Spleen (tissue), 11 donors: ENCODE data around the gene TTC39B. TPM values are rescaled to one million over a fixed set of nuclear protein-coding genes. Genes with fewer than 3 reads are reported as not detected.

Experiments used
- DNase-seq: peaks from one replicate; pipeline ENCODE4 v3.0.0-alpha.2; 2020
- H3K27ac ChIP-seq, 8 donors: fragments of 200-600 bp; sonication (generic) in 7 of 8; 1 replicate in 4 of 8; 2 replicates in 4 of 8; pipeline versions ENCODE4 v1.5.0 to v1.8.0; 2016 to 2021; ENCODE audit warnings: inconsistent platforms in 4 of 8, mild to moderate bottlenecking in 4 of 8, moderate library complexity in 1 of 8
- H3K27me3 ChIP-seq, 7 donors: fragments of 200-600 bp; sonication (generic) in 6 of 7; replicated peaks in 1 of 7; 1 replicate in 4 of 7; 2 replicates in 3 of 7; pipeline versions ENCODE4 v1.5.0 to v1.8.0; 2016 to 2021; ENCODE audit warnings: inconsistent platforms in 3 of 7, mild to moderate bottlenecking in 1 of 7
- H3K36me3 ChIP-seq, 6 donors: fragments of 200-600 bp; sonication (generic) in 5 of 6; 1 replicate in 4 of 6; 2 replicates in 2 of 6; pipeline versions ENCODE4 v1.5.0 to v1.8.0; 2016 to 2021; ENCODE audit warnings: inconsistent platforms in 2 of 6
- H3K4me1 ChIP-seq, 6 donors: fragments of 200-600 bp; sonication (generic) in 5 of 6; 1 replicate in 3 of 6; 2 replicates in 3 of 6; pipeline versions ENCODE4 v1.5.0 to v1.8.0; 2016 to 2021; ENCODE audit warnings: inconsistent platforms in 3 of 6
- H3K4me3 ChIP-seq, 8 donors: fragments of 200-600 bp; sonication (generic) in 7 of 8; 1 replicate in 4 of 8; 2 replicates in 4 of 8; pipeline versions ENCODE4 v1.5.0 to v1.8.0; 2016 to 2021; ENCODE audit warnings: inconsistent platforms in 4 of 8, mild to moderate bottlenecking in 4 of 8, moderate library complexity in 2 of 8
- H3K9me3 ChIP-seq, 8 donors: fragments of 200-600 bp; sonication (generic) in 7 of 8; 1 replicate in 4 of 8; 2 replicates in 4 of 8; pipeline versions ENCODE4 v1.5.0 to v1.8.0; 2016 to 2021; ENCODE audit warnings: inconsistent platforms in 4 of 8
- POLR2A ChIP-seq, 3 donors: fragments of 450-650 bp; IDR thresholded peaks; one replicate each; pipeline ENCODE4 v1.5.1; 2017; ENCODE audit warnings: antibody characterized with exemption in 3 of 3, mild to moderate bottlenecking in 1 of 3
- POLR2AphosphoS5 ChIP-seq, 3 donors: sonication (generic); formaldehyde crosslinking; IDR thresholded peaks; one replicate each; pipeline ENCODE4 v1.5.1; 2017; ENCODE audit warnings: antibody characterized with exemption in 3 of 3
- WGBS, 5 donors: extraction: QIAGEN DNeasy Blood & Tissue Kit in 3 of 5; methylation state at CpG; one replicate each; pipeline versions ENCODE4 v1.1.5 to v1.1.7; 2013 to 2018; 5-methylcytosine and 5-hydroxymethylcytosine counted together
- intact Hi-C: fragments of 100-400 bp; cut with DNase I; formaldehyde crosslinking; loops from one replicate; pipeline ENCODE4 v1.15.0; 2023; ENCODE audit warnings: low total_unique reads
- polyA plus RNA-seq, 3 donors: library from polyadenylated mRNA; stranded (reverse); fragments of 200-250 nt; gene quantifications; one replicate each; pipeline ENCODE4 v1.2.1, GENCODE V29; 2013
- total RNA-seq, 7 donors: library from RNA; depleted of rRNA in 3 of 7; stranded (reverse); fragments of >200 nt in 3 of 7; fragmentation: NEBNext Ultra II Directional in 4 of 7; extraction: Animal tissue kit (Norgen Biotek cat#: 25700) in 4 of 7; gene quantifications; one replicate each; pipeline versions ENCODE4 v1.1.0 to v1.2.1, GENCODE V29; 2016 to 2021
- TF ChIP-seq, protein P1 (sequence below), 11 experiments: fragments of 200-600 bp in 7 of 11; fragments of 450-650 bp in 4 of 11; sonication (generic) in 4 of 11; IDR thresholded peaks in 8 of 11; conservative IDR thresholded peaks in 3 of 11; 1 replicate in 7 of 11; 2 replicates in 4 of 11; pipeline versions ENCODE4 v1.4.0 to v1.8.0; 2016 to 2021; ENCODE audit warnings: antibody characterized with exemption in 11 of 11, inconsistent platforms in 4 of 11, mild to moderate bottlenecking in 1 of 11
- donor health status: healthy with polysubstance abuse.
- donor health status: DM: no; HTN: no; CAD: no; lungs with moderate emphysema.
- donor health status: DM: no; HTN: no; CAD: no.
- donor health status: Bipolar disorder and iron deficiency.
- donor health status: healthy.
- donor health status: DM: no; HTN: no; CAD: no.
- donor health status: DM: yes; HTN: yes; CAD: no.

The TTC39B gene
- total and polyA plus RNA-seq, 10 donors = 4.8 to 24.1 (median 19.0) TPM

DNA sequence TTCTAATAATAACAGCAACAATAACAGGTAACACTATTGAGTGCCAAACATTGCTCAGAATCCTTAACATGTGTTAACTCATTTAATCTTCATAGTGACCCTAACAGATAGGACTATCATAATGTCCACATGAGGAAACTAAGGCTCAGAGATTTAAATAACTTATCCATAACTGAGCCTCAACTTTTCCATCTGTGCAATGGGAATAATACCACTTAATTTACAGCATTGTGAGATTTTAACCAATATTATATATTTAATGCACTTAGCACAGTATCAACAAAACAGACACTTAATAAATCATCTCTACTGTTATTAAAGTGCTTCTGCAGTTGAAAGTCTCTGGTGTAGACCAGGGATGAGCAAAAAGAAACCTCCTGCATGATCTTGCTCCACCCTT lies 28.2 kb downstream of the TTC39B start:
- Histone ChIP-seq H3K4me1 (peaks cover 0 to 8% (median 0%) of the 10 kb centered on the region in 6 donors), H3K9me3 (no peaks in the 10 kb centered on the region), H3K27ac (no peak overlapping the region), H3K4me3 (no peak overlapping the region), H3K36me3 (no peaks in the 10 kb centered on the region), H3K27me3 (no peaks in the 10 kb centered on the region)
- TF ChIP-seq POLR2A (IDR thresholded peaks at IDR 0.05) (no peak), POLR2AphosphoS5 (IDR thresholded peaks at IDR 0.05) (no peak)
- TF ChIP-seq, protein P1, sequence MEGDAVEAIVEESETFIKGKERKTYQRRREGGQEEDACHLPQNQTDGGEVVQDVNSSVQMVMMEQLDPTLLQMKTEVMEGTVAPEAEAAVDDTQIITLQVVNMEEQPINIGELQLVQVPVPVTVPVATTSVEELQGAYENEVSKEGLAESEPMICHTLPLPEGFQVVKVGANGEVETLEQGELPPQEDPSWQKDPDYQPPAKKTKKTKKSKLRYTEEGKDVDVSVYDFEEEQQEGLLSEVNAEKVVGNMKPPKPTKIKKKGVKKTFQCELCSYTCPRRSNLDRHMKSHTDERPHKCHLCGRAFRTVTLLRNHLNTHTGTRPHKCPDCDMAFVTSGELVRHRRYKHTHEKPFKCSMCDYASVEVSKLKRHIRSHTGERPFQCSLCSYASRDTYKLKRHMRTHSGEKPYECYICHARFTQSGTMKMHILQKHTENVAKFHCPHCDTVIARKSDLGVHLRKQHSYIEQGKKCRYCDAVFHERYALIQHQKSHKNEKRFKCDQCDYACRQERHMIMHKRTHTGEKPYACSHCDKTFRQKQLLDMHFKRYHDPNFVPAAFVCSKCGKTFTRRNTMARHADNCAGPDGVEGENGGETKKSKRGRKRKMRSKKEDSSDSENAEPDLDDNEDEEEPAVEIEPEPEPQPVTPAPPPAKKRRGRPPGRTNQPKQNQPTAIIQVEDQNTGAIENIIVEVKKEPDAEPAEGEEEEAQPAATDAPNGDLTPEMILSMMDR (IDR thresholded peaks at IDR 0.05 in 8 of 11, conservative IDR thresholded peaks at IDR 0.05 in 3 of 11) = no peak
- intact Hi-C loops = no loop called here
- no peak for DNase-seq

DNA sequence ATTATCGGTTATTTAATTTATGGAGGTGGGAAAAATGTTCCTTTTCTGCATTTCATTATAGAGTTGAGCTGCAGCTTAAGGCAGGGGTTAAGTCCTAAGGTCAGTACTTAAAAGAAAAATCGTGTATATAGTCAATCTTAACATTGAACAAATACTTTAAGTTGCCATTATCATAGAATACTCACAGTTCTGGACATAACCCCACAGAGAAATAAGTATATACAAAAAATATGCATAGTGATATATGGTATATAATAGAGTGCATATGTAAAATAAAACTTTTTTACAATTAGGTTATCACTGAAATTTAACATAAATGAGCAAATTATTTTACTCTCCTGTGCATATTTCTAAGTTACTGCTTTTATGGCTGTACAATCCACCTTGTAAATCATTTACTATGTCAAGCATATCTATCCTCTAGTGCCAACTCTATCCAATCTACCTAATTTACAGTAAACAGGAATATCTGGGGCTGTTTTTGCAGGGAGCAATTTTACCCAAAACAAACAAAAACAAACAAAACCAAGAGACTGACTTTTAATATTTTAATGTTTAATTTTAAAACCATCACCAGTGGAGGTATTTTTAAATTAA lies 28.8 kb downstream of the TTC39B start:
- 51 to 62% (median 57%) methylated on average over 2 of the region's 2 CpGs for WGBS, 5 donors
- DNase-seq = no peak
- no peaks in the 10 kb centered on the region for H3K36me3 ChIP-seq
- TF ChIP-seq POLR2A (IDR thresholded peaks at IDR 0.05) (no peak), POLR2AphosphoS5 (IDR thresholded peaks at IDR 0.05) (no peak)
- TF ChIP-seq, protein P1 (IDR thresholded peaks at IDR 0.05 in 8 of 11, conservative IDR thresholded peaks at IDR 0.05 in 3 of 11) = peak in 1 of 11 experiments; percentile 11
- no peak overlapping the region for H3K4me3 ChIP-seq
- peaks cover 0 to 9% (median 0%) of the 10 kb centered on the region in 6 donors for H3K4me1 ChIP-seq
- no peaks in the 10 kb centered on the region for H3K27me3 ChIP-seq
- intact Hi-C loops = no loop called here
- no peaks in the 10 kb centered on the region for H3K9me3 ChIP-seq
- H3K27ac ChIP-seq = no peak overlapping the region

DNA sequence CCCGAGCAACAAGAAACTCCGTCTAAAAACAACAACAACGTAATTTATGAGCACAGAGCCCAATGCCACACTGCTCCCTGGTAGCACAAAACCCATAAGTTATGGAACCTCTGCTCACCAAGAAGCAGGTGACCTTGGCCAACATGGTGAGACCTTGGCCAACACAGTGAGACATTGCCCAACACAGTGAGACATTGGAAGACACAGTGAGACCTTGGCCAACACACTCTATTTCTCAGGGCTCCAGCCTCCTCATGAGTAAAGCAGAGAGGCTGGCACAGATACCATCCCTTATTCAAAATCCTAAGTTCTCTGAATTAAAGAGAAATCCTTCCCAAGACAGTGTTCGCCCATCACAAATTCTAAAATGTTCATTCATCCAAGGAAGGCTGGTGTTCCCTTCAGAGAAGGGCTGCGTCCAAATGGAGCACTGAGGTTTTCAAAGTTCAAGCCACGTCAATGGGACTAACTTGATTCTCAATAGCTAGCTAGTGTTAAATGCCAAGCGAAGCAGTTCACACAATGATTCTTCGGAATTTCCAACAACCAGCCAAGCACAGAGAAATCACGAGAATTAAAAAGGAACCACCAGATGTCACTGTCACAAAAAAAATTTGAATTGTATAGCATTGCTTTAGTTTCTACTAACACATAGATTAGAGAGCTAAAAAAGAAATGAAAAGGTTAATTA lies 29.5 kb downstream of the TTC39B start:
- no peak for TF ChIP-seq POLR2AphosphoS5 (IDR thresholded peaks at IDR 0.05)
- TF ChIP-seq, protein P1 (IDR thresholded peaks at IDR 0.05 in 8 of 11, conservative IDR thresholded peaks at IDR 0.05 in 3 of 11) = peak in 9 of 11 experiments; percentile 18 to 59 (median 46)
- H3K9me3 ChIP-seq = no peaks in the 10 kb centered on the region
- H3K27me3 ChIP-seq = no peaks in the 10 kb centered on the region
- H3K4me1 ChIP-seq = peaks cover 0 to 15% (median 0%) of the 10 kb centered on the region in 6 donors
- no peak for DNase-seq
- H3K36me3 ChIP-seq = no peaks in the 10 kb centered on the region
- H3K4me3 ChIP-seq = no peak overlapping the region
- WGBS, 5 donors = 64 to 82% (median 72%) methylated on average over 9 of the region's 9 CpGs
- no peak overlapping the region for H3K27ac ChIP-seq
- intact Hi-C loops = no loop called here

DNA sequence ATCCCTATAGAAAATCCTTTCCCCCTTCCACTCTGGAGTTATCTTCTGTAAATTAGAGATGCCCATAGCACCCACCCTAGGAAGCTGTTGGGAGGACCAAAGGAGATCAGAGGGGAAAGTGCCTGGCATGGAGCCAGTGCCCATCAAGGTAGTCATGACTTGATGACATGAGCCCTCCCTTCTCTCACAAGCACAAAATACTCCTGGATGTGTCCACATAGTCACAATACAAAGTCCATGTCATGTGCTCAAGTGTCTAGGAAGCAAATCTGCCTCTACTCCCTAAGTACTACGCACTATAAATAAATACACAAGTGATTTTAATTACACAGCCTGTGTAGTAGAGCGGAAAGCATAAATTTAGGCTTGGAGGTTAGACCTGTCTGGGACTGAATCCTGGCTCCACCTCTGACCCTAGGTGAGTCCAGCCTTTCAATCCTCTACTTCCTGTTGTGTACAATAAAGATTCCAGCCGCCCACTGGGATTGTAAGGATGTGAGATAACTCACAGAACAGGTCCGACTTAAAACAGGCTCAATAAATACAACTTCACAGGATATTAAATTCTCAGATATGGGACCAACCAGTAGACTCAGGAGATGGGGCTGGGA lies 30.6 kb downstream of the TTC39B start:
- no peak overlapping the region for H3K4me3 ChIP-seq
- H3K36me3 ChIP-seq = no peaks in the 10 kb centered on the region
- no peaks in the 10 kb centered on the region for H3K27me3 ChIP-seq
- no peak overlapping the region for H3K27ac ChIP-seq
- intact Hi-C loops = no loop called here
- DNase-seq = no peak
- 79 to 94% (median 91%) methylated on average over 4 of the region's 4 CpGs for WGBS, 5 donors
- no peak for TF ChIP-seq POLR2AphosphoS5 (IDR thresholded peaks at IDR 0.05)
- TF ChIP-seq, protein P1 (IDR thresholded peaks at IDR 0.05 in 8 of 11, conservative IDR thresholded peaks at IDR 0.05 in 3 of 11) = no peak
- no peak for TF ChIP-seq POLR2A (IDR thresholded peaks at IDR 0.05)
- H3K4me1 ChIP-seq = peaks cover 0 to 15% (median 0%) of the 10 kb centered on the region in 6 donors
- H3K9me3 ChIP-seq = no peaks in the 10 kb centered on the region
